HG02763 (cell line): ENCODE data around the gene MYH7B.

Experiments used
- ATAC-seq: cut with Tn5 transposase; IDR thresholded peaks from one replicate; pipeline ENCODE4 v1.9.1; 2021; ENCODE audit warnings: mild to moderate bottlenecking, moderate library complexity; ENCODE audit not compliant: unreplicated experiment

MYH7B gene

DNA sequence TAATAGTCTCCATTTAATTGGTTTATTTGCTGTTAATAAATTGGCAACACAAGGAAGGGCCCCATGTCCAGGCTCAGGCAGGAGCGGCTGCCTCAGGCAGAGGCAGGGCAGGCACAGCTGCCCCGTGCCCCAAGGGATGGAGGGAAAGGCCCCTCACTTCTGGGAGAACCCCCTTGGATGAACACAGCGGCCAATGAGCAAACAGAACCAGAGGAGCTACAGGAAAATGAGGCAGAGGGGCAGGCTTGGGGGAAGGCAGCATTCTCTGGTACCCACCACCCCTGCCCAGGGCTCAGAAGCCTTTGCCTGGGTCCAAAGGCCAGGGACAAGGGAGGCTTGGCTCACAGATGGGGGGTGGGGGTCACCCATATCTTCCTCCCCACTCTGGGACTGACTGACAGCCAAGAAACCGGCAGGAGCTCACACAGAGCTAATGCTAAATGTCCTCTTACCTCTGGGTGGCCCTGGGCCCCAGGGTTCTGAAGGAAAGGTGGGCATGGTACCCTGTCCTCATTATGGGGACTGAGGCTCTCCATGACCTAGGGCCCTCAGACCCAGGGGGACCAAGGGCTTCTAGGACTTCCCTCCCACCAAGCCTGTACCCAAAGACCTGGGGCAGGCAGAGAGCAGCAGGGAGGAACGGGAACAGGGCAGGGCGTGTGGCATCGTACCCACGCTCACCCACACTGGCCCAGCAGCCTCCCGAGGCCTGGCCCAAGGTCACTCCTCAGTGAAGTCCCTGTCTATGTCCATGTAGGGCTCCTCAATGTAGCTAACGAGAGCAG is 47.0 kb downstream of the MYH7B start:
- no peak for ATAC-seq

DNA sequence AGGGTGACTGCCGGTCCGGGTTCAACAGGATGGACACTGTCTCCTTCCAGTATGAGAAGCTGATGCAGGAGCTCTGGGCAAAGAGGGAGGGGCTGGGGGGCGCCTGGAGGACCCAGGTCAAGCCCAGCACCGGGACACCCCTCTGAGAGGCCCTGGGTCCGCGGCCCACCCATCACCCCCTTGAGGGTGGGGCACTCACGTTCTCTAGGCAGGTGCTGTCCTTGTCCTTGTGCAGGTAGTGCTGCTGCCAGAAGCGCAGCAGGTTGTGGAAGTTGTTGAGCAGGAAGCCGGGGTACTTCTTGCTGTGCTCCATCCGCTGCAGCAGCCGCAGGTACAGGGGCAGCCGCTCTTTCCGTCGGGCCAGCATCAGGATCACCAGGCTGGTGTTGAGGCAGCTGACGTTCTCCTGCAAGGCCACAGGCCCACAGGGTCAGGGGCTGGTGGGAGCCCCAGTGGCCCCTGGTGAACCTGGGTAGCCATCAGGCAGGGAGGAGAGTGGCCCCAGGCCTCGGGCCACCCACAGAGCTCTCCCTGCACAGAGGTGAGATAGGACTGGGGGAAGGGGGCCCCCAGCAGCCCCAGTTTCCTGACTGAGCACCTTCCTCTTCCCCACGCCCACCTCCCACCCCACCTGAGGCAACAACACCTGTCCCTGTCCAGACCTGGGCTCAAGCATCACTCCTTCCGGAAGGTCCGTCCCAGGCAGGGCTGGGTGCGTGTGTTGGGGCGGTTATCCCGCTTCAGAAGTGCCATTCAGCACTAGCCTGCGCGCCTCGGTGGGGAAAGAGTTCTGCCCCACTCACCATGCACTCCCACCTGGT is 47.8 kb downstream of the MYH7B start:
- no peak for ATAC-seq

DNA sequence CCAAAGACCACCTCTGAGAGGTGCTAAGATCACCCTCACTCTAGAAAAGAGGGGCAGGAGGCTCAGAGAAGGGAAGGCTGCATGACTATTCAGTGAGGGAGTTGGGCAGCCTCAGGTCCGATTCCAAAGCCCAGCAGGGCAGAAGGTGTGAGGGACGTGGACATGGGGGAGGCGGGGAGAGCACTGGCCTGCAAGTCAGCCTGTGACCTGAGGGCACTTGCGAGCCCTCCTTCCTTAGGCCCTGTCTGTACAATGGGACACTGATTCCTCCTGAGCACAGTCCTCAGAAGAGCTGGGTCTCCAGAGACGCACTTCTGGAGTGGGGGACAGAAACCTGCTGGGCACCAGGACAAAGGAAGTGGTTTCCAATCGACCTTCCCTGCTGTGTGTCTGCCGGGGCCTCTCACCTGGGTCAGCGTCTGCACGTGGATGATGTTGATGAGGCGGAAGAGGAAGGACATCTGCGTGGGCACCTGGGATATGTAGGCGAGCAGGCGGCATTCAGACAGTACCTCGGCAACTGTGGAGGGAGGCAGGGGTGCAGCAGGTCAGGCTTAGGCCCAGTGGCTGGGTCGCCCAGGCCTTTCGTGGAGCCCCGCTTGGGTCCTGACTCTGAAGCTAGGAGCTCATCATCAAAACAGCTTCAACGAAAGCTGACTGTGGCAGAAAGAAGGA is 48.5 kb downstream of the MYH7B start:
- ATAC-seq, result no peak

DNA sequence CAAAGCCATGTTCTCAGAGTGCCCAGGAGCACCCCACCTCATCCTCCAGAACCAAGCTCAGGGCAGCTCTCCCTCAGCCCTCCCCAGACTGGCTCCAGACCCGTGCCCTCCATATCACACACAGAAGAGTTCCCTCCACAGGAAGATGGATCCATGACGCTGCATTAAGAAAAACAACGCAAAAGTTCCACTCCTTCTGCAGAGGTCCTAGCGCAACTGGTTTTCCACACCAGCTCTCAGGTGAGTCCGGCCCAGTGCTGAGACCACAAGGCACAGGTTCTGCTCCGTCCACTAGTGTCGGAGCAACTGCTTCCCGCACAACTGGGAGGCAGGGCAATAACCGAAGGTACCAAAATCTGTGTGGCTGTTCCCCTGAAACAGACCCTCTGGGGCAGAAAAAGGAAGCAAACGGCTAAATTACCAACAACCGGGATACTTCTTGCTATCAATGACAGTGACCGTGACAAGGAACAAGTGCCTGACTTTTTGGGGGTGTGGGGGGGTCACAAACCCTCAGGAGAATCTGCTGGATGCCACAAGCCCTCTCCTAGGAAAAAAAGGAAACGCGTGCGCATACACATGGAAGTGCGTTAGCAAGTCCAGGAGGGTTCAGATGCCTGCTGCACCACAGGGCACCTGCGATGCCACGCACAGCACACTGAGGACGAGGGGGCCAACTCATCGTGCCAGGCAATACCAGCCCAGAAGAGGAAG is 49.2 kb downstream of the MYH7B start:
- no peak for ATAC-seq
